Hematopoietic multipotent progenitor cell treated with erythropoietin and hydrocortisone succinate and interleukin-3 and kit ligand, for 6 days (in vitro differentiated cells): ENCODE measurements around the gene NR5A1.

Experiments used
- DNase-seq: peaks from one replicate; pipeline ENCODE4 v3.0.0-alpha.2; 2015

NR5A1 gene

DNA sequence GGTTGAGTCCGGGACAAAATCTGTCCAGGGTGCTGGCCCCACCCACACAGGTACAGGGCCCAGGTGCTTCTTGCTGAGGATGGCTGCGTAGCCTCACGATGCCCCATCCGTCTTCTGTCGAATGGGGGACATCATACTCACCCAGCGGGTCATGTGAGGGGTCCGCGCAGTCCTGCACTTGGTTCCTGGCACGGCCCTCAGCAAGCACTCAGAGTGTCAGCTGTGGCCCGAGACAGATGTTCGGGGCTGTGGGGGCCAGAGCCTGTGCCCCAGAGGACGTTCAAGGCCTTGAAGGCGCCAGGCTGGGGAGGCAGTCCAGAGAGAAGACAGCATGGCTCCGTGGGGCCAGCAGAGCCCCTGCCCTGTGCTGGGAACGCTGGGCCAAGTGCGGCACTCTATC lies 27.8 kb downstream of the NR5A1 start:
- no peak for DNase-seq

- DNase-seq: no peak
Measured at GRCh38 chr9:124478354-124478753, 28.8 kb downstream of the NR5A1 start.

GRCh38 chr9:124477648-124478285 lies 29.4 kb downstream of the NR5A1 start:
- DNase-seq: no peak

DNA sequence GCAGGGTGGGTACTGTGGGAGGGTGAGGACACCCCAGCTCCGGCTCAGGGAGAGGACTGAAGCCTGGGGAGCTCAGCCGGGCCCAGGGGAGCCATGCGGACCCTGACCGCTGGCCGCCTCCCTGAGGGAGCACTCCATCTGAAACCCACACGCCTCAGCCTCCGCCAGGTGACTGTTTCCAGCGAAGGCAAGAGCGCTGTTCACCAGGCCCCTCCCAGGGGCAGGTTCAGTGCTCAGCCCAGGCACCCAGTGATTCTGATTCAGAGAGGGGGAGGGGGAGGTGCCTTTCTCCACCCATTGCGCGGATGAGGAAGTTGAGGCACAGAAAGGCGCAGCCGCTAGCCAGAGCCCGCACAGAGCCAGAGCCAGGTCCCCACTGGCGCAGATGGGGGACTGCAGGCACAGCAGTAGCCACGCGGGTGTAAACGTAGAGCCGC lies 30.0 kb downstream of the NR5A1 start:
- DNase-seq: no peak

- no peak for DNase-seq
Measured at GRCh38 chr9:124475868-124476690, 31.1 kb downstream of the NR5A1 start.

- peak; percentile 38 for DNase-seq
Measured at GRCh38 chr9:124475158-124475867, 31.9 kb downstream of the NR5A1 start.

DNA sequence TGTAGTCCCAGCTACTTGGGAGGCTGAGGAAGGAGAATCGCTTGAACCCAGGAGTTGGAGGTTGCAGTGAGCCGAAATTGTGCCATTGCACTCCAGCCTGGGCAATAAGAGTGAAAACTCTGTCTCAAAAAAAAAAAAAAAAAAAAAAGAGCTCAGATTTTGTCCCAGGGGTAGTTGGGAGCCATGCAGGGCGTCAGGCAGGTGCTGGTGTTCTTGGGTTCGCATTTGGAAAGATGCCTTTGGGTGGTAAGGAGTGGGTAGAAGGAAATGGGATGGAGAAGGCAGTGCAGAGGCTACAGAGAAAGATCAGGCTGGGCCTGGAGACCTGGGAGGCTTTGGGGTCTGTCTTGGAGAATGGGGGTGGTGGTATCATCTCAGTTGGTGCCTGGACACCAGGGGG lies 33.0 kb downstream of the NR5A1 start:
- DNase-seq: no peak

DNA sequence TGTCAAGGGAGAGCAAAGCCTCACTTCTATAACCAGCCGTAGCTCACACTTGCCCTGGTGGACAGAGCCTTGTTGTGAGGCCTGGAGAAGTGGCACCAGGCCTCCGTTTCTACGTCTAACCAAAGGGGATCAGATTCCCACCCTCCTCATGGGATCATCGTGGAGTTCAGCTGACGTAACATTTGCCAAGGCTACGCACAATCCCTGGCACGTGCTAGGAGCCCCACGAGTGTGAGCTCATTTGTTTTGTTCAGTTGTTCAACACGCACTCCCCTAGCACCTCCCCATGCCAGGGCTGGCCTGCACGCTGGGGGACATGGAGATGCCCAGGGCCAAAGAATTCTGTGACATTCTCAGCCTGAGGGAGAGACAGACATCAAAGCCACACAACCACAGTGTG lies 33.9 kb downstream of the NR5A1 start:
- DNase-seq: no peak

- no peak for DNase-seq
Measured at GRCh38 chr9:124472770-124473169, 34.4 kb downstream of the NR5A1 start.

DNA sequence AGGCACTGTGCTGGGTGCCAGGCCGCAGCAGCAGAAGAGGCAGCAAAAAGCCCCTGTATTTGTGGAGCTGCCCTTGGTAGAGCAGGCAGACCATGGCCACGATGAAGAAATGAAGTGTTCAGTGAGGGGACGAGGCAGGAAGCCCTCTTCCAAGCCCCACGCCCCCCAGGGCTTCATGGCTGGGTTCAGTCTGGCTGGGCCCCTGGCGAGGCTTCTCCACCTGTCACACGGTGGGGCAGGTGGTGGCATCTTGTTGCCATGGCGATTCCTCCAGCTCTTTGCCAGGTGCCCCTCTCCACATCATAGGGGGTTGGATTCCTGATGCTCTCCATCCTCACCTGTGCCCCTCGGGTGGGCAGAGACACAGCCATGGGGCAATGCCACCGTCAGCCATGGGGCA lies 35.4 kb downstream of the NR5A1 start:
- DNase-seq: no peak

GRCh38 chr9:124470726-124471125 lies 36.5 kb downstream of the NR5A1 start:
- no peak for DNase-seq

GRCh38 chr9:124470306-124470705 lies 36.9 kb downstream of the NR5A1 start:
- DNase-seq: no peak

- no peak for DNase-seq
Measured at GRCh38 chr9:124469011-124469832, 38.0 kb downstream of the NR5A1 start.

- no peak for DNase-seq
Measured at GRCh38 chr9:124468061-124468740, 39.0 kb downstream of the NR5A1 start.

- DNase-seq: no peak
Measured at GRCh38 chr9:124467410-124468060, 39.7 kb downstream of the NR5A1 start.

GRCh38 chr9:124465736-124466135 lies 41.5 kb downstream of the NR5A1 start:
- no peak for DNase-seq

GRCh38 chr9:124462739-124463138 lies 44.5 kb downstream of the NR5A1 start:
- DNase-seq: no peak

DNA sequence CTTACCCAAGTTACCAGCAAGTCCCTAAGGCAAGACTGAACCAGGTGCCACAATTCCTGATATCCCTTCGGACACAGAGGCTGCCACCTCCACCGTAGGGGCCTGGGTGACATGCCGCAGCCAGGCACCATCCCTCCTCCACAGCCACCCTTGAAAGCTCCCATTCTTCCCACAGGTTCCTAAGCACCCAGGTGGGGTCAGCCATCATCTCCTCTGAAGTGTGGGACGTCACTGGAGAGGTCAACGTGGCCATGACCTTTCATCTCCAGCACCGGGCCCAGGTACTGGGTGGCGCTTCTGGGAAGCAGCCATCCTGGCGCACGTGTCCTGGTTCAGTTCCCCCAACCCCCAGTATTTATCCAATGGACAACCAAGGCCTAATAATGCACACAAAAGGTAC lies 48.8 kb downstream of the NR5A1 start:
- no peak for DNase-seq

GRCh38 chr9:124457887-124458431 lies 49.2 kb downstream of the NR5A1 start:
- no peak for DNase-seq

GRCh38 chr9:124457079-124457886 lies 49.9 kb downstream of the NR5A1 start:
- no peak for DNase-seq
